Upper lobe of left lung (tissue), 6 donors: Measurements from ENCODE around the gene LMO7. TPM values are rescaled to one million over a fixed set of nuclear protein-coding genes. Genes with fewer than 3 reads are reported as not detected.

ENCODE experiments used
- ATAC-seq, 2 donors: fragments of 200-7000 bp; cut with Tn5 transposase; one replicate each; pipeline ENCODE4 v1.9.1; 2022; ENCODE audit warnings: mild to moderate bottlenecking in 2 of 2, moderate library complexity in 2 of 2; ENCODE audit not compliant: low FRiP score in 2 of 2
- DNase-seq, 2 donors: peaks; one replicate each; pipeline ENCODE4 v3.0.0-alpha.2; 2019 to 2020
- H3K27ac ChIP-seq, 4 donors: fragments of 200-600 bp; sonication (generic); one replicate each; pipeline ENCODE4 v1.5.1; 2016 to 2019
- H3K27me3 ChIP-seq, 4 donors: fragments of 200-600 bp; sonication (generic); one replicate each; pipeline ENCODE4 v1.5.1; 2017 to 2019
- H3K36me3 ChIP-seq, 4 donors: fragments of 200-600 bp; sonication (generic); one replicate each; pipeline ENCODE4 v1.5.1; 2016 to 2019
- H3K4me1 ChIP-seq, 4 donors: fragments of 200-600 bp; sonication (generic); one replicate each; pipeline ENCODE4 v1.5.1; 2018 to 2019
- H3K4me3 ChIP-seq, 4 donors: fragments of 200-600 bp; sonication (generic); one replicate each; pipeline ENCODE4 v1.5.1; 2017 to 2019; ENCODE audit warnings: mild to moderate bottlenecking in 2 of 4, moderate library complexity in 1 of 4
- H3K9me3 ChIP-seq, 4 donors: fragments of 200-600 bp; sonication (generic); one replicate each; pipeline ENCODE4 v1.5.1; 2018 to 2019
- EP300 ChIP-seq, 4 donors: sonication (generic); formaldehyde crosslinking; IDR thresholded peaks; one replicate each; pipeline ENCODE4 v1.5.1; 2017; ENCODE audit warnings: antibody characterized with exemption in 4 of 4, control low read depth in 2 of 4
- POLR2A ChIP-seq, 4 donors: fragments of 450-650 bp; IDR thresholded peaks; one replicate each; pipeline ENCODE4 v1.5.1; 2016 to 2017; ENCODE audit warnings: antibody characterized with exemption in 4 of 4, mild to moderate bottlenecking in 2 of 4
- POLR2AphosphoS5 ChIP-seq, 2 donors: sonication (generic); formaldehyde crosslinking; IDR thresholded peaks; one replicate each; pipeline ENCODE4 v1.5.1; 2017; ENCODE audit warnings: antibody characterized with exemption in 2 of 2
- WGBS, 2 donors: methylation state at CpG; one replicate each; pipeline ENCODE4 v1.1.5; 2017 to 2018; 5-methylcytosine and 5-hydroxymethylcytosine counted together
- total RNA-seq, 6 donors: library from RNA; depleted of rRNA in 4 of 6; stranded (reverse); fragments of >200 nt in 4 of 6; gene quantifications; one replicate each; pipeline versions ENCODE4 v1.1.0 to v1.2.1, GENCODE V29; 2016 to 2021
- TF ChIP-seq, protein P1 (sequence below), 6 experiments: fragments of 450-650 bp in 4 of 6; fragments of 200-600 bp in 2 of 6; sonication (generic) in 2 of 6; IDR thresholded peaks; one replicate each; pipeline ENCODE4 v1.5.1; 2016 to 2019; ENCODE audit warnings: antibody characterized with exemption in 6 of 6
- donor health status: DM: no; HTN: no; CAD: no; lungs with moderate emphysema.
- donor health status: DM: no; HTN: yes; CAD: no; lungs with severe emphysema.

Gene LMO7
- total RNA-seq, 6 donors from 2014 or later = 327 to 1,155 (median 811) TPM

DNA sequence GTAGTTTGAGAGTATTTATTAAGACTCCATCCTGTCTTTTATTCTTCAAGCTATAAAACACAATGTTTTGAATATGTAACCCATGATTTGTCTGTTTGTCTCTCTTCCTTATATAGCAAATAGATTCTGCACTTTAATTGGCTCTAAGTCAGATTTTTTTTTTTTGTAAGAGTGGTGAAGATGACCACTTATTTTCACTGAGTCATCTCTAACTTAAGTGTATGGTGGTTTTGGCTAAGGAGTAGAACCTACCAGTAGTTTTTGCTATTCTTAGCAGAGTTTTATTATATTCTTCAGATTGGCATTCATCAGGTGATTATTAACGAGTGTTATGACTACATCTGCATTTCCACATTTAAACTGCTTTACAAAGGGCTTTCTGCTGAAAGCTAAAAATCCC lies 194.7 kb downstream of the LMO7 start:
- DNase-seq = no peak
- peaks cover 0 to 7% (median 0%) of the 10 kb centered on the region in 4 donors for H3K36me3 ChIP-seq
- no peak for TF ChIP-seq POLR2A (IDR thresholded peaks at IDR 0.05)
- no peak for TF ChIP-seq EP300 (IDR thresholded peaks at IDR 0.05)
- TF ChIP-seq POLR2AphosphoS5 (IDR thresholded peaks at IDR 0.05) = no peak
- TF ChIP-seq, protein P1, sequence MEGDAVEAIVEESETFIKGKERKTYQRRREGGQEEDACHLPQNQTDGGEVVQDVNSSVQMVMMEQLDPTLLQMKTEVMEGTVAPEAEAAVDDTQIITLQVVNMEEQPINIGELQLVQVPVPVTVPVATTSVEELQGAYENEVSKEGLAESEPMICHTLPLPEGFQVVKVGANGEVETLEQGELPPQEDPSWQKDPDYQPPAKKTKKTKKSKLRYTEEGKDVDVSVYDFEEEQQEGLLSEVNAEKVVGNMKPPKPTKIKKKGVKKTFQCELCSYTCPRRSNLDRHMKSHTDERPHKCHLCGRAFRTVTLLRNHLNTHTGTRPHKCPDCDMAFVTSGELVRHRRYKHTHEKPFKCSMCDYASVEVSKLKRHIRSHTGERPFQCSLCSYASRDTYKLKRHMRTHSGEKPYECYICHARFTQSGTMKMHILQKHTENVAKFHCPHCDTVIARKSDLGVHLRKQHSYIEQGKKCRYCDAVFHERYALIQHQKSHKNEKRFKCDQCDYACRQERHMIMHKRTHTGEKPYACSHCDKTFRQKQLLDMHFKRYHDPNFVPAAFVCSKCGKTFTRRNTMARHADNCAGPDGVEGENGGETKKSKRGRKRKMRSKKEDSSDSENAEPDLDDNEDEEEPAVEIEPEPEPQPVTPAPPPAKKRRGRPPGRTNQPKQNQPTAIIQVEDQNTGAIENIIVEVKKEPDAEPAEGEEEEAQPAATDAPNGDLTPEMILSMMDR (IDR thresholded peaks at IDR 0.05) = no peak
- H3K27me3 ChIP-seq = no peaks in the 10 kb centered on the region
- H3K27ac ChIP-seq = no peak overlapping the region
- H3K9me3 ChIP-seq = no peaks in the 10 kb centered on the region
- H3K4me3 ChIP-seq = no peak overlapping the region
- no peak for ATAC-seq
- WGBS, 2 donors = 85 to 89% methylated on average over 1 of the region's 1 CpG
- peaks cover 0 to 8% (median 3%) of the 10 kb centered on the region in 4 donors for H3K4me1 ChIP-seq

DNA sequence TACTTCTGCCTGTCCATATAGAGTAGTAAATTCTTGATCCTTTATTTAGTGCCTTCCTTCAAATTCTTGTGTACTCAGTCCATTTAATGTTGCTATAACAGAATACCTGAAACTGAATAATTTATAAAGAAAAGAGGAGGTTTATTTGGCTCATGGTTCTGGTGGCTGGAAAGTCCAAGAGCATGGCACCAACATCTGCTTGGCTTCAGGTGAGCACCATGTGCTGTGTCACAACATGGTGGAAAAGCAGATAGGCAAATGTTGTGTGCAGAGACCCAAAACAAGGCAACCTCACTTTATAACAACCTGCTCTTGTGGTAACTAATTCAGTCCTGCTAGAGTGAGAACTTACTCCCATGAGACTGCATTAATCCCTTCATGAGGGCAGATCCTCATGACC lies 195.3 kb downstream of the LMO7 start:
- Histone ChIP-seq H3K4me3 (no peak overlapping the region), H3K4me1 (peaks cover 0 to 10% (median 4%) of the 10 kb centered on the region in 4 donors), H3K9me3 (no peaks in the 10 kb centered on the region), H3K36me3 (peaks cover 0 to 4% (median 0%) of the 10 kb centered on the region in 4 donors), H3K27ac (no peak overlapping the region), H3K27me3 (no peaks in the 10 kb centered on the region)
- no peak for TF ChIP-seq POLR2AphosphoS5 (IDR thresholded peaks at IDR 0.05)
- TF ChIP-seq POLR2A (IDR thresholded peaks at IDR 0.05) = no peak
- TF ChIP-seq, protein P1 (IDR thresholded peaks at IDR 0.05) = no peak
- TF ChIP-seq EP300 (IDR thresholded peaks at IDR 0.05) = no peak
- ATAC-seq = no peak
- no peak for DNase-seq

DNA sequence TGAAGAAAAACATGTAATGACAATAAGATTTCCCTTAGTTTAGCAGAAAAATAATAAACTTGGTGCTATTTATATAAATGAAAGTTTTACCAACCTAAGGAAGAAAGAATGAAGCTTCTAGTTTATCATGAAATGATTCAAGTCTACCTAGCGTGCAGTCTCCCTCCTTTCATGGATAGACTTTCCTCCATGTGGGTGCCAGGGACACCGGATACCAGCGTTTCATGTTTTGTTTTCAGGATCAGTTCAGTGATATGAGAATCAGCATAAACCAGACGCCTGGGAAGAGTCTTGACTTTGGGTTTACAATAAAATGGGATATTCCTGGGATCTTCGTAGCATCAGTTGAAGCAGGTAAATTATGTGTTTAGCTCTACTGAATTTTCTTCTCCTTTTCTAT lies 196.7 kb downstream of the LMO7 start:
- Histone ChIP-seq H3K27me3 (no peaks in the 10 kb centered on the region), H3K4me3 (no peak overlapping the region), H3K27ac (no peak overlapping the region), H3K36me3 (no peaks in the 10 kb centered on the region), H3K4me1 (peaks cover 0 to 7% (median 2%) of the 10 kb centered on the region in 4 donors), H3K9me3 (no peaks in the 10 kb centered on the region)
- WGBS, 2 donors = 94 to 96% methylated on average over 5 of the region's 5 CpGs
- no peak for ATAC-seq
- no peak for DNase-seq
- TF ChIP-seq EP300 (IDR thresholded peaks at IDR 0.05) = no peak
- TF ChIP-seq POLR2A (IDR thresholded peaks at IDR 0.05) = no peak
- TF ChIP-seq, protein P1 (IDR thresholded peaks at IDR 0.05) = no peak
- no peak for TF ChIP-seq POLR2AphosphoS5 (IDR thresholded peaks at IDR 0.05)

DNA sequence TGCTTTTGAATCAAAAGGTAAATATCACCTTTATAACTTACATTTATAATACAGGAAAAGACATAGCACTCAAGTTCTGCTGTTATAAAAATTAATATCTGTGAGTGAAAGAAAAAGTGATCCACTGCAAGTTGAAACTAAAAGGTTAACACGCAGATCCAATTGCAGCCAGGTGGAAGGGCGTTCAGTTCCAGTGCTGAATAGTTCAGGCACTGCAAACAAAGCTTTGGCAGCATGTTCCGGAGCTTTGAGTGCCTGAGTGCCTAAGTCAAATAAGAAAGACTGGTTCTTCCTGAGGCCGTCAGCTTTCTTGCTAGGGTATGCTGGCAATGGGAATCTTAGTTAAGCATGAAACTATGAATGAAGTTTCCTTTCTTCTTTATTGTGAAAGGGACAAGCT lies 200.3 kb downstream of the LMO7 start:
- TF ChIP-seq POLR2AphosphoS5 (IDR thresholded peaks at IDR 0.05) (peak in 1 of 2 donors; percentile 39), EP300 (IDR thresholded peaks at IDR 0.05) (no peak)
- peak; percentile 70 to 93 for ATAC-seq
- WGBS, 2 donors = 60 to 75% methylated on average over 4 of the region's 4 CpGs
- H3K27ac ChIP-seq = no peak overlapping the region
- H3K4me3 ChIP-seq = no peak overlapping the region
- H3K27me3 ChIP-seq = no peaks in the 10 kb centered on the region
- DNase-seq = peak in 1 of 2 donors; percentile 84
- H3K36me3 ChIP-seq = peaks cover 7 to 16% (median 9%) of the 10 kb centered on the region in 4 donors
- no peaks in the 10 kb centered on the region for H3K9me3 ChIP-seq
- peaks cover 0 to 4% (median 2%) of the 10 kb centered on the region in 4 donors for H3K4me1 ChIP-seq

DNA sequence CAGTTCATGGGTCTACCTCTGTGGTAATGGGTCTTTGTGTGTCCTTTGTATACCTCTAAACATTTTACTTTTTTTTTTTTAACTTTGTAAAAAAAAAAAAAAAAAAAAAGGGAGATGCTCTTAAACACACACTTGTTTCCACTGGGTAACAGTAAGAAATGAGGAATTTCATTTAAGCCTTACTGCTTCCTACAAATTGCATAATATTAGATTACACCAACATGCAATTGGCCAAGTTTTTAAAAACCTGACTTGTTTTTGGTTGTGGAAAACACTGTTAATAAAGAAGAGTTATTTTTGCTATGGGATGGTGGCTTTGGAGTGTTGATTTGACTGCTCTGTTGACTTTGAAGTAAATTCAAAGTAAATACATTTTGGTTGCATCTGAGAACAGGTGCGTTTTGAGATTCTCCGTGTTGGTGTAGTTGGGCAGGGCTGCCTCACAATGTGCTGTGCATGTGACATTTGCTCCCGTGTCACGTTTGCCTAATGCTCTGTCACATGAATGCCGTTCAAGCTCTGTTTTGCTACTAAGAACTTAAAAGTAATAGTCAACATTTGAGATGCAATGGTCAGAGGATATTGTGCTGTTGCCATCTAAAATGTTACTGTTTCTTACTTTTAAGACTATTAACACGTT lies 202.4 kb downstream of the LMO7 start:
- ATAC-seq (no peak), DNase-seq (no peak)
- Histone ChIP-seq H3K9me3 (no peaks in the 10 kb centered on the region), H3K27me3 (no peaks in the 10 kb centered on the region), H3K36me3 (peaks cover 13 to 36% (median 23%) of the 10 kb centered on the region in 4 donors), H3K4me1 (peaks cover 0 to 4% (median 2%) of the 10 kb centered on the region in 4 donors), H3K4me3 (no peak overlapping the region), H3K27ac (no peak overlapping the region)
- WGBS, 2 donors = 60 to 61% methylated on average over 6 of the region's 6 CpGs
- TF ChIP-seq, protein P1 (IDR thresholded peaks at IDR 0.05) = no peak
- TF ChIP-seq POLR2AphosphoS5 (IDR thresholded peaks at IDR 0.05) = no peak
- TF ChIP-seq POLR2A (IDR thresholded peaks at IDR 0.05) = no peak
- TF ChIP-seq EP300 (IDR thresholded peaks at IDR 0.05) = no peak
